AG04449 (cell line): Measurements from ENCODE around the gene BCAP29.
A peak's percentile ranks its signal among the peaks of the same experiment; 100 is the strongest.

Experiments
- CTCF ChIA-PET: fragments of 350-600 bp; formaldehyde crosslinking; extraction: SDS; loops from one replicate; lab custom pipeline; 2021; ENCODE audit warnings: antibody characterized with exemption; lab: Yijun Ruan, JAX
- POLR2A ChIA-PET: fragments of 400-600, 350-600 bp; formaldehyde crosslinking; extraction: SDS; loops from one replicate; lab custom pipeline; 2020; ENCODE audit warnings: antibody characterized with exemption, inconsistent platforms; lab: Yijun Ruan, JAX
- DNase-seq: peaks from one replicate; pipeline ENCODE4 v3.0.0-alpha.2; 2010; ENCODE audit warnings: low read depth, low spot score
- H3K4me3 ChIP-seq: 2 replicates; pipeline ENCODE4 v1.5.1; 2011; ENCODE audit warnings: low read depth, mild to moderate bottlenecking, control low read depth, low read length
- CTCF ChIP-seq: IDR thresholded peaks from one replicate; pipeline ENCODE4 v1.5.1; 2011; ENCODE audit warnings: mild to moderate bottlenecking, moderate library complexity, low read length, control low read depth, inconsistent platforms; ENCODE audit not compliant: insufficient read depth; ENCODE audit errors: missing control alignments

BCAP29 gene

GRCh38 chr7:107658467-107658866, 78.4 kb downstream of the BCAP29 start:
- ChIA-PET POLR2A (no interaction called here), CTCF (interaction anchor here (1.5 kb wide), 1 partner anchor 13 kb away, joined by 3 read pairs; no protein-coding TSS in a partner anchor)
- no peak for DNase-seq
- no peak for TF ChIP-seq CTCF
- no peak overlapping the region for H3K4me3 ChIP-seq

GRCh38 chr7:107659666-107660065, 79.6 kb downstream of the BCAP29 start:
- DNase-seq, result peak; percentile 26

GRCh38 chr7:107660381-107661080, 80.5 kb downstream of the BCAP29 start, which contains the start of gene SLC26A4:
TSS of gene SLC26A4 (plus strand) at chr7:107660828. CDS start at chr7:107661642, 814 bp downstream.
- peak within 1 kb of the TSS; percentile 56 for H3K4me3 ChIP-seq
- no peak for TF ChIP-seq CTCF
- DNase-seq, result no peak
- CTCF ChIA-PET, result no interaction called here
- POLR2A ChIA-PET, result no interaction called here

More at GRCh38 chr7:107659666-107660065, 79.6 kb downstream of the BCAP29 start:
- H3K4me3 ChIP-seq, result no peak overlapping the region
- ChIA-PET CTCF (interaction anchor here (0.9 to 1.5 kb wide), 2 partner anchors 15 to 64 kb away, joined by 3 read pairs; no protein-coding TSS in a partner anchor), POLR2A (no interaction called here)
- no peak for TF ChIP-seq CTCF

GRCh38 chr7:107661081-107661864, 81.2 kb downstream of the BCAP29 start:
- ChIA-PET POLR2A (no interaction called here), CTCF (interaction anchor here (1.0 kb wide), 2 partner anchors 94 to 198 kb away, joined by 3 to 4 read pairs; no protein-coding TSS in a partner anchor)
- TF ChIP-seq CTCF, result peak; percentile 21
- peak overlapping the region; percentile 56 for H3K4me3 ChIP-seq
- no peak for DNase-seq

GRCh38 chr7:107661865-107662379, 81.9 kb downstream of the BCAP29 start:
- no peak for TF ChIP-seq CTCF
- H3K4me3 ChIP-seq, result peak overlapping the region; percentile 56
- CTCF ChIA-PET, result interaction anchor here (1.0 kb wide), 2 partner anchors 95 to 199 kb away, joined by 3 to 4 read pairs; no protein-coding TSS in a partner anchor
- DNase-seq, result no peak
- POLR2A ChIA-PET, result no interaction called here
